Measurements from ENCODE around the gene NAV1.

Gene NAV1

DNA sequence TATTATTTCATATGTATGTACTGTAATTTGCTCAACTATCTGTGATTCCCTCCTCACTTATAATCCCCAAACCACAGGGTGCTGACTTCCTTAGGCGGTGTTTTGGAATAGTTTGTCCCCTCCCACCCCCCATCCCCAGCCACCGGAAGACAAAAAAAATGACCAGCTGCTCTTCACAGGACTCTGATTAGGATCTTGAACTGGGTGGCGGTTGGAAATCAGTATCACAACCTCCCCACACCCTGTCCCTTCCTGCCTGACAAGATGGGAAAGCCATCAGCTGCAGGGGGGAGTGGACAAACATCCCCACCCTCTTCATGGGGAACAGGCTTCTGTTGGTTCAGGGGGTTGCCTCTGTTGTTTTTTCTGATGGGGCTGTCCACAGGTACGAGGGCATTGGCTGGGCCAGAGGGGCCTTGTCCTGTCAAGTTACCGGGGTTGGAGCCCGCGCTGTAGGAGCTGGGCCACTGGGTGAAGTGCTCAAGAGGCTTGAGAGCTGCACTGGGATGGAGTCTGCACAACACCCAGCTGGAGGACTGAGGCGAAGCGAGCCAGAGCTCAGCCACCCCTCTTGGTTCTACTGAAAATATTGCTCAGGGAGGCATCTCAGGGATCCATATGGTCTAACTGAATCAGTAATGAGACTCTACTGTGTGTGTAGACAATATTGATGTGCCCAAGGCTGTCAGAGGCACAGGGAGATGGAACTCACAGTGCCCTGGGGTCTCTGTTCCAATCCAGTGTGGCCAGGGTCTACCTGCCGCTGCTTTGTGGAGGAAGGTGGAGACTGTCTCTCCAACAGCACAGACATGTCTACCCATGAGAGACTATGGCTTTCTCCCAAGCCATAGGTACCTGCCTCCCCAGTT lies 28.2 kb downstream of the NAV1 start:
- peak overlapping the region; percentile 31 for H4K8ac ChIP-seq (ENCODE audit: low read length)
- peak overlapping the region; percentile 36 for H2BK15ac ChIP-seq (ENCODE audit: low read depth, poor library complexity, severe bottlenecking)
- no peak overlapping the region for H3K9ac ChIP-seq (ENCODE audit: low read length)
- no peak for DNase-seq
- H3K27ac ChIP-seq (ENCODE audit: low read length, poor library complexity, severe bottlenecking), result no peak overlapping the region
- H3K4me3 ChIP-seq (ENCODE audit: insufficient read depth in 1 of 2, low read depth in 1 of 2, low read length in 2 of 2), result no peak overlapping the region
- no peak overlapping the region for H2AFZ ChIP-seq (ENCODE audit: low read depth, low read length)
- WGBS, result 91% methylated on average over 10 of the region's 10 CpGs
- peaks cover 3 to 21% of the 10 kb centered on the region in 2 experiments for H3K36me3 ChIP-seq (ENCODE audit: control insufficient read depth in 1 of 2, insufficient read depth in 2 of 2, low read depth in 1 of 2, low read length in 2 of 2)
- no peak overlapping the region for H2AK5ac ChIP-seq (ENCODE audit: low read length, severe bottlenecking)
- peak overlapping the region; percentile 70 for H4K91ac ChIP-seq (ENCODE audit: low read length)
- peak overlapping the region in 1 of 2 experiments; percentile 81 for H2BK12ac ChIP-seq (ENCODE audit: low read length in 2 of 2)
- H3K14ac ChIP-seq (ENCODE audit: low read length in 2 of 2), result no peak overlapping the region
- no peaks in the 10 kb centered on the region for H3K27me3 ChIP-seq (ENCODE audit: control insufficient read depth in 1 of 2, insufficient read depth in 1 of 2, low read length in 2 of 2)
- H3K4me2 ChIP-seq (ENCODE audit: low read length, poor library complexity, severe bottlenecking), result no peak overlapping the region
- H3K18ac ChIP-seq (ENCODE audit: low read depth in 1 of 2, low read length in 2 of 2), result peak overlapping the region in 1 of 2 experiments; percentile 80
- H3K79me1 ChIP-seq (replicated peaks; ENCODE audit: low read length, poor library complexity, severe bottlenecking), result peaks cover 41% of the 10 kb centered on the region
- peaks cover 14% of the 10 kb centered on the region for H3K4me1 ChIP-seq (ENCODE audit: control insufficient read depth, insufficient read depth, low read depth, low read length)
- no peaks in the 10 kb centered on the region for H3K9me3 ChIP-seq (ENCODE audit: control insufficient read depth, low read length)
- H3K4ac ChIP-seq (ENCODE audit: low read depth in 1 of 2, low read length in 2 of 2), result peak overlapping the region; percentile 28 to 57
- no peak overlapping the region for H2BK120ac ChIP-seq (ENCODE audit: low read depth, low read length)
- peak overlapping the region in 1 of 2 experiments; percentile 61 for H3K23ac ChIP-seq (ENCODE audit: low read length in 2 of 2)
- no peak overlapping the region for H2BK5ac ChIP-seq (ENCODE audit: low read depth, low read length, poor library complexity, severe bottlenecking)

- WGBS, result 89% methylated on average over 4 of the region's 6 CpGs
- H2AFZ ChIP-seq (ENCODE audit: low read depth, low read length), result no peak overlapping the region
- peak overlapping the region; percentile 68 for H2BK15ac ChIP-seq (ENCODE audit: low read depth, poor library complexity, severe bottlenecking)
- H3K18ac ChIP-seq (ENCODE audit: low read depth in 1 of 2, low read length in 2 of 2), result peak overlapping the region in 1 of 2 experiments; percentile 80
- H4K91ac ChIP-seq (ENCODE audit: low read length), result no peak overlapping the region
- no peak overlapping the region for H2BK120ac ChIP-seq (ENCODE audit: low read depth, low read length)
- H3K27me3 ChIP-seq (ENCODE audit: control insufficient read depth in 1 of 2, insufficient read depth in 1 of 2, low read length in 2 of 2), result no peaks in the 10 kb centered on the region
- peaks cover 6% of the 10 kb centered on the region for H3K4me1 ChIP-seq (ENCODE audit: control insufficient read depth, insufficient read depth, low read depth, low read length)
- H3K27ac ChIP-seq (ENCODE audit: low read length, poor library complexity, severe bottlenecking), result no peak overlapping the region
- H2BK12ac ChIP-seq (ENCODE audit: low read length in 2 of 2), result peak overlapping the region in 1 of 2 experiments; percentile 81
- H3K4me3 ChIP-seq (ENCODE audit: insufficient read depth in 1 of 2, low read depth in 1 of 2, low read length in 2 of 2), result no peak overlapping the region
- no peak overlapping the region for H2BK5ac ChIP-seq (ENCODE audit: low read depth, low read length, poor library complexity, severe bottlenecking)
- H3K79me1 ChIP-seq (replicated peaks; ENCODE audit: low read length, poor library complexity, severe bottlenecking), result peaks cover 44% of the 10 kb centered on the region
- no peaks in the 10 kb centered on the region for H3K9me3 ChIP-seq (ENCODE audit: control insufficient read depth, low read length)
- no peak overlapping the region for H3K23ac ChIP-seq (ENCODE audit: low read length in 2 of 2)
- H3K4me2 ChIP-seq (ENCODE audit: low read length, poor library complexity, severe bottlenecking), result no peak overlapping the region
- H3K9ac ChIP-seq (ENCODE audit: low read length), result no peak overlapping the region
- no peak for DNase-seq
- H4K8ac ChIP-seq (ENCODE audit: low read length), result no peak overlapping the region
- H3K4ac ChIP-seq (ENCODE audit: low read depth in 1 of 2, low read length in 2 of 2), result no peak overlapping the region
- no peak overlapping the region for H2AK5ac ChIP-seq (ENCODE audit: low read length, severe bottlenecking)
- no peak overlapping the region for H3K14ac ChIP-seq (ENCODE audit: low read length in 2 of 2)
- peaks cover 3 to 25% of the 10 kb centered on the region in 2 experiments for H3K36me3 ChIP-seq (ENCODE audit: control insufficient read depth in 1 of 2, insufficient read depth in 2 of 2, low read depth in 1 of 2, low read length in 2 of 2)
These were observed 29.3 kb downstream of the NAV1 start for GRCh38 chr1:201568265-201568664.

DNA sequence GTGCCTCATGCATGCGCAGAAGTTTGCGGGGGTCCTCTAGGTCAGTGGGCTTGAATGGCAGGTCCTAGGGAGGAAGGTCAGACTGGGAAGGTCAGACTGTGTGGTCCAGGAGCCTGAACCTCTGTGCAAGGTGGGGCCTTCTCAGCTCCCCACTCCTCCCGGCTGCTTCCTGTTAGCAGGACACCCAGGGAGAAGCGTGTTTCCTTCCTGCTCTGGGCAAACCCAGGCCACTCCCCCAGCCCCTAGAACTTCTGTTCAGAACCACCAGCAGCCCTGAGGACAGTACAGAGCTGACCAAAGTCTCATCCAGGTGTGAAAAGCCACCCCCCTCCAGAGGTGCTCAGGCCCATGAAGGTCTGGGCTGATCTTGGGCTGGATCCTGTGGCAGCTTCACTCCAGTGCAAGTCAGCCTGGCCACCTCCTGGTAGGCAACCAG lies 29.9 kb downstream of the NAV1 start:
- no peaks in the 10 kb centered on the region for H3K27me3 ChIP-seq (ENCODE audit: control insufficient read depth in 1 of 2, insufficient read depth in 1 of 2, low read length in 2 of 2)
- no peak overlapping the region for H3K9ac ChIP-seq (ENCODE audit: low read length)
- peaks cover 46% of the 10 kb centered on the region for H3K79me1 ChIP-seq (replicated peaks; ENCODE audit: low read length, poor library complexity, severe bottlenecking)
- no peak overlapping the region for H3K4me2 ChIP-seq (ENCODE audit: low read length, poor library complexity, severe bottlenecking)
- H3K27ac ChIP-seq (ENCODE audit: low read length, poor library complexity, severe bottlenecking), result no peak overlapping the region
- no peak overlapping the region for H3K4me3 ChIP-seq (ENCODE audit: insufficient read depth in 1 of 2, low read depth in 1 of 2, low read length in 2 of 2)
- H4K91ac ChIP-seq (ENCODE audit: low read length), result peak overlapping the region; percentile 52
- no peak overlapping the region for H2BK5ac ChIP-seq (ENCODE audit: low read depth, low read length, poor library complexity, severe bottlenecking)
- H3K23ac ChIP-seq (ENCODE audit: low read length in 2 of 2), result no peak overlapping the region
- H2BK120ac ChIP-seq (ENCODE audit: low read depth, low read length), result no peak overlapping the region
- DNase-seq, result no peak
- H2BK12ac ChIP-seq (ENCODE audit: low read length in 2 of 2), result peak overlapping the region; percentile 9 to 21
- peaks cover 5% of the 10 kb centered on the region for H3K4me1 ChIP-seq (ENCODE audit: control insufficient read depth, insufficient read depth, low read depth, low read length)
- H2AK5ac ChIP-seq (ENCODE audit: low read length, severe bottlenecking), result no peak overlapping the region
- H3K18ac ChIP-seq (ENCODE audit: low read depth in 1 of 2, low read length in 2 of 2), result peak overlapping the region; percentile 26 to 28
- H2BK15ac ChIP-seq (ENCODE audit: low read depth, poor library complexity, severe bottlenecking), result peak overlapping the region; percentile 6
- H3K4ac ChIP-seq (ENCODE audit: low read depth in 1 of 2, low read length in 2 of 2), result peak overlapping the region in 1 of 2 experiments; percentile 17
- H3K36me3 ChIP-seq (ENCODE audit: control insufficient read depth in 1 of 2, insufficient read depth in 2 of 2, low read depth in 1 of 2, low read length in 2 of 2), result peaks cover 3 to 27% of the 10 kb centered on the region in 2 experiments
- no peaks in the 10 kb centered on the region for H3K9me3 ChIP-seq (ENCODE audit: control insufficient read depth, low read length)
- H2AFZ ChIP-seq (ENCODE audit: low read depth, low read length), result no peak overlapping the region
- no peak overlapping the region for H4K8ac ChIP-seq (ENCODE audit: low read length)
- WGBS, result 74% methylated on average over 4 of the region's 4 CpGs
- peak overlapping the region in 1 of 2 experiments; percentile 35 for H3K14ac ChIP-seq (ENCODE audit: low read length in 2 of 2)

DNA sequence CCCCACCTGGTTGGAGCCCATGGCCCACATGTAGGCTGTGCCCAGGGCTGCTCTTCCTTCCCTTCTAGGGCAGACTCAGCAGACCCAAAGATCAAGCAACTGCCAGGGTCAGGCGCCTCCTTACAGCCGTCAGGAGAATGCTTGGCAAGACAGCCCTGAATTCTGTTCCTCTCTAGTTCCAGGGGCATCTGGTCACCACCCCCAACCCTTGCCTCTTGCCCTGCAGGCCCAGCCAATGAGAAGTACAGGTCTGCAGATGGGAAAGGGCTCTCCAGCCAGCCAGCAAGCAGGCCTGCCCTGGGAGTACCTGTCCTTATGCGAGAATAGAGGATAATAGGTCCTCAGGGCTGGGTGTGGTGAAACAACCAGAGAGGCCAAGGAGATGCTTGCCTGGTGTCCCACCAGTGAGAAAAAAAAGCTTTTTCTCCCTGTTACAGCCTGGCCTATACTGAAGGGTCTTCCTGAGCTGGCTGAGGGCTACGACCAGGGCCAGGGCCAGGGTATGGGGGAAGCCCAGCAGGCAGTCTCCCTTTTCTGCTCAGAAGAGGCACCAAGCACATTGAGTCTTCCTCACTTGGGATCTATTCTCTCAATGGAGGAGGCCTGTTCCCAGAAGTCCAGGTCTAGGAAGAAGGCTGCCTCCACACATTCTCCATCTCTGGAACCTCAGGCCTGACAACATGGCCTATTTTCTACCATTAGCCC lies 31.4 kb downstream of the NAV1 start:
- H2BK5ac ChIP-seq (ENCODE audit: low read depth, low read length, poor library complexity, severe bottlenecking), result no peak overlapping the region
- peaks cover 50% of the 10 kb centered on the region for H3K79me1 ChIP-seq (replicated peaks; ENCODE audit: low read length, poor library complexity, severe bottlenecking)
- H3K4me2 ChIP-seq (ENCODE audit: low read length, poor library complexity, severe bottlenecking), result no peak overlapping the region
- no peak overlapping the region for H4K91ac ChIP-seq (ENCODE audit: low read length)
- peak overlapping the region; percentile 27 for H4K8ac ChIP-seq (ENCODE audit: low read length)
- no peaks in the 10 kb centered on the region for H3K27me3 ChIP-seq (ENCODE audit: control insufficient read depth in 1 of 2, insufficient read depth in 1 of 2, low read length in 2 of 2)
- H2AFZ ChIP-seq (ENCODE audit: low read depth, low read length), result no peak overlapping the region
- no peak overlapping the region for H3K27ac ChIP-seq (ENCODE audit: low read length, poor library complexity, severe bottlenecking)
- no peaks in the 10 kb centered on the region for H3K9me3 ChIP-seq (ENCODE audit: control insufficient read depth, low read length)
- H3K4ac ChIP-seq (ENCODE audit: low read depth in 1 of 2, low read length in 2 of 2), result peak overlapping the region in 1 of 2 experiments; percentile 22
- no peak overlapping the region for H3K9ac ChIP-seq (ENCODE audit: low read length)
- WGBS, result 96% methylated on average over 4 of the region's 4 CpGs
- peak overlapping the region; percentile 63 for H2BK15ac ChIP-seq (ENCODE audit: low read depth, poor library complexity, severe bottlenecking)
- no peak overlapping the region for H3K14ac ChIP-seq (ENCODE audit: low read length in 2 of 2)
- DNase-seq, result no peak
- no peak overlapping the region for H2AK5ac ChIP-seq (ENCODE audit: low read length, severe bottlenecking)
- peaks cover 9 to 23% of the 10 kb centered on the region in 2 experiments for H3K36me3 ChIP-seq (ENCODE audit: control insufficient read depth in 1 of 2, insufficient read depth in 2 of 2, low read depth in 1 of 2, low read length in 2 of 2)
- H3K4me1 ChIP-seq (ENCODE audit: control insufficient read depth, insufficient read depth, low read depth, low read length), result peaks cover 5% of the 10 kb centered on the region
- H3K23ac ChIP-seq (ENCODE audit: low read length in 2 of 2), result no peak overlapping the region
- no peak overlapping the region for H3K4me3 ChIP-seq (ENCODE audit: insufficient read depth in 1 of 2, low read depth in 1 of 2, low read length in 2 of 2)
- H2BK12ac ChIP-seq (ENCODE audit: low read length in 2 of 2), result peak overlapping the region in 1 of 2 experiments; percentile 82
- H2BK120ac ChIP-seq (ENCODE audit: low read depth, low read length), result no peak overlapping the region
- H3K18ac ChIP-seq (ENCODE audit: low read depth in 1 of 2, low read length in 2 of 2), result peak overlapping the region; percentile 6 to 82

All from mesenchymal stem cell (in vitro differentiated cells and primary cell).